Keratinocyte (primary cell): ENCODE data around the gene PPFIA1.

Experiments
- EZH2 ChIP-seq: IDR thresholded peaks from one replicate; pipeline ENCODE4 v1.6.1; 2012; ENCODE audit warnings: inconsistent platforms, mild to moderate bottlenecking, low read length, moderate library complexity
- TF ChIP-seq, protein P1 (sequence below), 3 experiments: IDR thresholded peaks in 1 of 3; conservative IDR thresholded peaks in 1 of 3; optimal IDR thresholded peaks in 1 of 3; 2 replicates in 2 of 3; 3 replicates in 1 of 3; pipeline versions ENCODE3 to v1.5.1; 2011; ENCODE audit warnings: low read length in 3 of 3, mild to moderate bottlenecking in 3 of 3, moderate library complexity in 2 of 3, control low read depth in 1 of 3, inconsistent platforms in 1 of 3; ENCODE audit not compliant: insufficient read depth in 2 of 3; ENCODE audit errors: extremely low read depth in 1 of 3

DNA sequence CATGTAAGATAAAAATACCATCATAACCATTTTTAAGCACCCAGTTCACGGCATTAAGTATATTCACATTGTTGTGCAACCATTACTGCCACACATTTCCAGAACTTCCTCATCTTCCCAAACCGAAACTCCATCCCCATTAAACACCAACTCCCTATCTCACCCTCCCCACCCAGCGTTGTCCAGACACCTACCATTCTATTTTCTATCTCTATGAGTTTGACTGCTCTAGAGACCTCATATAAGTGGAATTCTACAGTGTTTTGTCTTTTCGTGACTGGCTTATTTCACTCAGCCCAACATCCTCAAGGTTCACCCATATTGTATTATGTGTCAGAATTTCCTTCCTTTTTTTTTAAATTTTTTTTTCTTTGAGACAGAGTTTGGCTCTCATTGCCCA, 45.2 kb downstream of the PPFIA1 start:
- TF ChIP-seq, protein P1, sequence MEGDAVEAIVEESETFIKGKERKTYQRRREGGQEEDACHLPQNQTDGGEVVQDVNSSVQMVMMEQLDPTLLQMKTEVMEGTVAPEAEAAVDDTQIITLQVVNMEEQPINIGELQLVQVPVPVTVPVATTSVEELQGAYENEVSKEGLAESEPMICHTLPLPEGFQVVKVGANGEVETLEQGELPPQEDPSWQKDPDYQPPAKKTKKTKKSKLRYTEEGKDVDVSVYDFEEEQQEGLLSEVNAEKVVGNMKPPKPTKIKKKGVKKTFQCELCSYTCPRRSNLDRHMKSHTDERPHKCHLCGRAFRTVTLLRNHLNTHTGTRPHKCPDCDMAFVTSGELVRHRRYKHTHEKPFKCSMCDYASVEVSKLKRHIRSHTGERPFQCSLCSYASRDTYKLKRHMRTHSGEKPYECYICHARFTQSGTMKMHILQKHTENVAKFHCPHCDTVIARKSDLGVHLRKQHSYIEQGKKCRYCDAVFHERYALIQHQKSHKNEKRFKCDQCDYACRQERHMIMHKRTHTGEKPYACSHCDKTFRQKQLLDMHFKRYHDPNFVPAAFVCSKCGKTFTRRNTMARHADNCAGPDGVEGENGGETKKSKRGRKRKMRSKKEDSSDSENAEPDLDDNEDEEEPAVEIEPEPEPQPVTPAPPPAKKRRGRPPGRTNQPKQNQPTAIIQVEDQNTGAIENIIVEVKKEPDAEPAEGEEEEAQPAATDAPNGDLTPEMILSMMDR (optimal IDR thresholded peaks at IDR 0.05 in 1 of 3, IDR thresholded peaks at IDR 0.05 in 1 of 3, conservative IDR thresholded peaks at IDR 0.05 in 1 of 3; ENCODE audit: extremely low read depth in 1 of 3, insufficient read depth in 2 of 3, low read length in 3 of 3): no peak
- no peak for TF ChIP-seq EZH2
